Activated CD4-positive, alpha-beta T cell treated with anti-CD3 and anti-CD28 coated beads, Interleukin-2, amount 50 U/mL, for 24 hours (primary cell): ENCODE measurements around the gene NDUFS1.

Source experiments
- DNase-seq, 2 donors: peaks; one replicate each; pipeline ENCODE4 v3.0.0-alpha.2; 2020; ENCODE audit warnings: low read depth in 1 of 2, low spot score in 1 of 2

NDUFS1 gene

GRCh38 chr2:206068207-206068606 lies 91.0 kb downstream of the NDUFS1 start:
- no peak for DNase-seq
